Lower leg skin (tissue), 4 donors: ENCODE results near the gene MOGAT3. TPM values are rescaled to one million over a fixed set of nuclear protein-coding genes. Genes with fewer than 3 reads are reported as not detected.

Experiments
- DNase-seq, 2 donors: peaks; one replicate each; pipeline ENCODE4 v3.0.0-alpha.2; 2019; ENCODE audit warnings: low spot score in 2 of 2
- H3K4me3 ChIP-seq: fragments of 200-600 bp; sonication (generic); 2 replicates; pipeline ENCODE4 v1.5.1; 2017; ENCODE audit warnings: mild to moderate bottlenecking, low read depth; ENCODE audit not compliant: poor library complexity, severe bottlenecking
- CTCF ChIP-seq, 3 donors: fragments of 450-650 bp; IDR thresholded peaks; one replicate each; pipeline ENCODE4 v1.5.1; 2016; ENCODE audit warnings: antibody characterized with exemption in 3 of 3, mild to moderate bottlenecking in 3 of 3, moderate library complexity in 2 of 3
- POLR2A ChIP-seq, 2 donors: fragments of 450-650 bp; IDR thresholded peaks; one replicate each; pipeline ENCODE4 v1.6.1; 2016 to 2017; ENCODE audit warnings: antibody characterized with exemption in 2 of 2, mild to moderate bottlenecking in 1 of 2, moderate library complexity in 1 of 2
- WGBS, 2 donors: methylation state at CpG; one replicate each; pipeline ENCODE4 v1.1.5; 2018; 5-methylcytosine and 5-hydroxymethylcytosine counted together
- intact Hi-C: fragments of 100-400 bp; cut with DNase I; formaldehyde crosslinking; loops from one replicate; pipeline ENCODE4 v1.15.0; 2023; ENCODE audit warnings: low total_unique reads
- total RNA-seq, 4 donors: library from RNA; depleted of rRNA; stranded (reverse); fragments of >200 nt; gene quantifications; one replicate each; pipeline ENCODE4 v1.1.0, GENCODE V29; 2016

The MOGAT3 gene
- total RNA-seq, 4 donors from 2014 or later = not detected

GRCh38 chr7:101174322-101174854 is 26.4 kb downstream of the MOGAT3 start:
- H3K4me3 ChIP-seq = no peak overlapping the region
- WGBS, 2 donors = 3 to 9% methylated on average over 13 to 26 of the region's 28 CpGs
- intact Hi-C loops = no loop called here
- TF ChIP-seq POLR2A (IDR thresholded peaks at IDR 0.05) = no peak
- TF ChIP-seq CTCF (IDR thresholded peaks at IDR 0.05) = no peak
- DNase-seq = no peak

GRCh38 chr7:101173752-101174244 is 27.0 kb downstream of the MOGAT3 start:
- TF ChIP-seq CTCF (IDR thresholded peaks at IDR 0.05) (no peak), POLR2A (IDR thresholded peaks at IDR 0.05) (no peak)
- no peak for DNase-seq
- intact Hi-C loops = no loop called here
- WGBS, 2 donors = 6 to 9% methylated on average over 16 of the region's 16 CpGs
- H3K4me3 ChIP-seq = no peak overlapping the region

- TF ChIP-seq CTCF (IDR thresholded peaks at IDR 0.05) (no peak), POLR2A (IDR thresholded peaks at IDR 0.05) (no peak)
- H3K4me3 ChIP-seq = no peak overlapping the region
- DNase-seq = no peak
- intact Hi-C loops = no loop called here
- 1 to 2% methylated on average over 48 to 53 of the region's 53 CpGs for WGBS, 2 donors
Measured at GRCh38 chr7:101172854-101173751, 27.7 kb downstream of the MOGAT3 start.

GRCh38 chr7:101172005-101172853 is 28.6 kb downstream of the MOGAT3 start:
- DNase-seq = no peak
- intact Hi-C loops = no loop called here
- no peak overlapping the region for H3K4me3 ChIP-seq
- TF ChIP-seq CTCF (IDR thresholded peaks at IDR 0.05) (no peak), POLR2A (IDR thresholded peaks at IDR 0.05) (no peak)
- 1% methylated on average over 36 to 52 of the region's 79 CpGs for WGBS, 2 donors

GRCh38 chr7:101171442-101171837 is 29.4 kb downstream of the MOGAT3 start:
- TF ChIP-seq POLR2A (IDR thresholded peaks at IDR 0.05) (no peak), CTCF (IDR thresholded peaks at IDR 0.05) (no peak)
- H3K4me3 ChIP-seq = no peak overlapping the region
- no peak for DNase-seq
- 2 to 4% methylated on average over 12 of the region's 13 CpGs for WGBS, 2 donors
- intact Hi-C loops = no loop called here
